ENCODE measurements around the gene CCNB2.

DNA sequence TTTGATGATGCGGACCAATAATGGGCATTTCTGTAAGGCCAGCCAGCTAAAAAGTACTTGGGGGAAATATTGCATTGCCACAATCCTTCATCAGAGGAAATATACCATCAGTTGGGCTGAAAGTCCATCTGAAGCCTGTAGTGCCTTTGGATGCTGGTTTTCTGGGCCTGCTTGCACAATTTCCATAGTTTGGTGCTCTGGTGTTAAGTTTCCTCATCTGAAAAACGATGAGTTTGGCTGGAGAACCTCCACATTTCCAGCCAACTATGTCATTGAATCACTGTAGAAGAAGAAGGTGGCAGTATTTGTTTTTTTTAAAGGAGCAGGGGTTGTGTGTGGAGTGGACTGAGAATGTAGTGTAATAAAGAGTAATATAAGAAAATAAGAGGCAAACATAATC, 10.1 kb downstream of the CCNB2 start:
- TF ChIP-seq, protein P1, sequence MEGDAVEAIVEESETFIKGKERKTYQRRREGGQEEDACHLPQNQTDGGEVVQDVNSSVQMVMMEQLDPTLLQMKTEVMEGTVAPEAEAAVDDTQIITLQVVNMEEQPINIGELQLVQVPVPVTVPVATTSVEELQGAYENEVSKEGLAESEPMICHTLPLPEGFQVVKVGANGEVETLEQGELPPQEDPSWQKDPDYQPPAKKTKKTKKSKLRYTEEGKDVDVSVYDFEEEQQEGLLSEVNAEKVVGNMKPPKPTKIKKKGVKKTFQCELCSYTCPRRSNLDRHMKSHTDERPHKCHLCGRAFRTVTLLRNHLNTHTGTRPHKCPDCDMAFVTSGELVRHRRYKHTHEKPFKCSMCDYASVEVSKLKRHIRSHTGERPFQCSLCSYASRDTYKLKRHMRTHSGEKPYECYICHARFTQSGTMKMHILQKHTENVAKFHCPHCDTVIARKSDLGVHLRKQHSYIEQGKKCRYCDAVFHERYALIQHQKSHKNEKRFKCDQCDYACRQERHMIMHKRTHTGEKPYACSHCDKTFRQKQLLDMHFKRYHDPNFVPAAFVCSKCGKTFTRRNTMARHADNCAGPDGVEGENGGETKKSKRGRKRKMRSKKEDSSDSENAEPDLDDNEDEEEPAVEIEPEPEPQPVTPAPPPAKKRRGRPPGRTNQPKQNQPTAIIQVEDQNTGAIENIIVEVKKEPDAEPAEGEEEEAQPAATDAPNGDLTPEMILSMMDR (IDR thresholded peaks at IDR 0.05; ENCODE audit: poor library complexity), result no peak
- TF ChIP-seq EZH2 (IDR thresholded peaks at IDR 0.05; ENCODE audit: borderline replicate concordance), result no peak
